Ammon's horn (tissue), 1 donor: ENCODE results near the gene SLC26A11.
"Not testable (repeated sequence)": the region's sequence is repeated elsewhere in the genome, so short reads cannot be mapped to it uniquely, and the experiment has no call there.

Source experiments
- DNase-seq: peaks from one replicate; pipeline ENCODE4 v3.0.0-alpha.2; 2016; ENCODE audit warnings: low spot score

SLC26A11 gene

DNA sequence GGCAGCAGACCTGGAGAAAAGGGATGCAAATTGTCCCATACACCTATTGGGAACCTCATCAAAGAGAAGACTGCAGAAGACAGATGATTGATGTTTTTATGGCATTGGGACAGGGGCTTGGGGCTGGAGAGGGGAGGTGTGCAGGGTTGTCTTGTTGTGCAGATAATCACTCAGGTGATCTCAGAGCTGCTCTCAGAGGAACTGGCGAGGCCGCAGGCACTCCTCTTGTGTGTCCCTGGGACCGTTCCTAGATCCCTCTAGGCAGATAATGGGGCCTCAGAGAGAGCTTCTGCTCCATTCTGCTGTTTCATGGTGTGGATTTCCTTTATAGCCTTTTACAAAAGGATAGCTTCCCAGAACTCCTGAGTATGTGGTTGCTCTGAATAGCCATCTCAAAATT, 42.1 kb downstream of the SLC26A11 start:
- DNase-seq: no peak

GRCh38 chr17:80262775-80263244, 42.6 kb downstream of the SLC26A11 start:
- no peak for DNase-seq

GRCh38 chr17:80263253-80264204, 43.3 kb downstream of the SLC26A11 start:
- DNase-seq: peak; percentile 64

- no peak for DNase-seq
Observed at GRCh38 chr17:80264205-80265075, 44.2 kb downstream of the SLC26A11 start.

DNA sequence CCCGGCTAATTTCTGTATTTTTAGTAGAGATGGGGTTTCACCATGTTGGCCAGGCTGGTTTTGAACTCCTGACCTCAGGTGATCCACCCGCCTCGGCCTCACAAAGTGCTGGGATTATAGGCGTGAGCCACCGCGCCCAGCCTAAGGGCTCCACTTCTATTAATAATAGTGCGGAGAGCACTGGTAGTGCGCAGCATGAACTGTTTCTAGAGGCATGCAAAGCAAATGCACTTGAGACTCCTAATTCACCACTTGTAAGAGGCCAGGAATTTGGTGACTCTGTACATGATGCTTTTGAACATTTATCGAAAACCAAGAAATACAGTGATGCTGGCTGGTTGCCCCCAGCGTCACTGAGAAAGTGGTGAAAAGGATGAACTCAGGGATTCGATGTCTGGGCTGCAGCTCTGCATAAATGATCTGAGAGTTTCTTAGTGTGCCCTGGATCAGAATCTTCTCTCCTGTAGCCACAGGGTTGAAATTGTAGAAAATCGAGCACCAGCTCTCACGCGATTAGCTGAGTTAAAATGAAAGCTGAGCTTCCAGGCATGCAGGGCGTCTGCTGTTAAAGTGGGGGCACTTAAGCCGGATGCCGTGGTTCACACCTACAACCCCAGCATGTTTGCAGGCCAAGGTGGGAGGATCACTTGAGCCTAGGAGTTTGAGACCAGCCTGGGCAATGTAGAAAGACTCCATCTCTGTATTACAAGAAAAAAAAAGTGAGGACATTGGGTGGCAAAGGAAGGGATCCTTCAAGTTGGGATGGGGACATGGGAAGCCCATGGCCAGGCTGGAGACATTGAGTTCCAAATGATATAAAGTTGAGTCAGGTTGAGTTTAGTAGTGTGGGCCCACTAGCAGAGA, 45.2 kb downstream of the SLC26A11 start:
- DNase-seq: no peak

DNA sequence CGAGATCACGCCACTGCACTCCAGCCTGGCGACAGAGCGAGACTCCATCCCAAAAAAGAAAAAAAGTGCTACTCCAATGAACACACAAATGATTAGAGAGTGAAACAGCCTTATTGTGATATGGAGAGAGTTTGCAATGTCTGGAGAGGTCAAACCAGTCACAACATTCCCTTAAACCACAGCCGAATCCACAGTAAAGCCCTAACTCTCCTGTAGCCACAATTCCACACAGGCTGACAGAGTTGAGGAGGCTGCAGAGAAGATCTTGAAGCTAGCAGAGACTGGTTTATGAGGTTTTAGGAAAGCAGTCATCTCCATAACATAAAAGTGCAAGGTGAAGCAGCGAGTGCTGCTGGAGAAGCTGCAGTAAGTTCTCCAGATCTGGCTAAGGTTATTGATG, 47.2 kb downstream of the SLC26A11 start:
- no peak for DNase-seq

DNA sequence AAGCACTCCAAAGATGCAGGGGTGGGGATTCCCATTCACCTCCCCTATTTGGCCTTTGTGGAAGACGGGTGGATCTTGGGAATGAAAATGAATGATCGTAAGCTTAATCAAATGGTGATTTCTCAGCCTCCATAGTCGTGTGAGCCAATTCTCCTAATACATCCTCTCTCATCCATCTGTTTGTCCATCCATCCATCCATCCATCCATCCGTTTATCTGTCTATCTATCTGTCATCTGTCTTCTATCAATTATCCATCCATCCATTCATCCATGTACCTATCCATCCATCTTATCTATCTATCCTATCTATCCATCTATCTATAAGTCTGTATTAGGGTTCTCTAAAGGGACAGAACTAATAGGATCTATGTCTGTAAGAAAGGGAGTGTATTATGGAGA, 48.2 kb downstream of the SLC26A11 start:
- DNase-seq: no peak

DNA sequence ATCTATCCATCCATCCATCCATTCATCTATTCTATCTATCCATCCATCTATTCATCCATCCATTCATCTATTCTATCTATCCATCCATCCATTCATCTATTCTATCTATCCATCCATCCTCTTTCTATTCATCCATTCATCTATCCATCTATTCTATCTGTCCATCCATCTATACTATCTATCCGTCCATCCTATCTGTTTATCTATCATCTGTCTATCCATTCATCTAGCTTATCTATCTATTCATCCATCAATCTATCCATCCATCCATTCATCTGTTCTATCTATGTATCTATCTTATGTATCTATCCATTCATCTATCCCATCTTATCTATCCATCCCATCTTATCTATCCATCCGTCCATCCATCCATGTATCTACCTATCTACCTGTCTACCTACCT, 49.2 kb downstream of the SLC26A11 start:
- no peak for DNase-seq

- DNase-seq: peak; percentile 66
Observed at GRCh38 chr17:80270104-80270503, 49.9 kb downstream of the SLC26A11 start.

DNA sequence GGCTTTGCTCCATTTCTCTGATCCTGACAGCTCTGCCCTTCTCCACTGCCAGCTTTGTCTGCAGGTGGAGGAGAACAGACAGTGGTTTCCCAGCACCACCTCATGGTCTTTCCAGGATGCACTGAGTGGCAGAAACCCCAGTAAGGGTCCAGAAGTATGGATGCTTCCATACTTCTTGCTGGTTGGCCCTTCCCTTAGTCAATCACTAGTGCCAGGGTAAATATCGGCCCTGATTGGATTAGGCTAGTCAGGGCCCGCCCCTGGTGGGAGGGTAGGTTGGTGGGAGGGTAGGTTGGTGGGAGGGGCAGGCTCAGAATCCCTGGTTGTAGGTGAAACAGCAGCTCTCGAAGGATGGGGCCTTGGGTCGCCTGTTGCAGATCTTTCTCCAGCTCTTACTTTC, 50.6 kb downstream of the SLC26A11 start:
- DNase-seq: no peak

- no peak for DNase-seq
Observed at GRCh38 chr17:80272366-80272765, 52.1 kb downstream of the SLC26A11 start.

DNA sequence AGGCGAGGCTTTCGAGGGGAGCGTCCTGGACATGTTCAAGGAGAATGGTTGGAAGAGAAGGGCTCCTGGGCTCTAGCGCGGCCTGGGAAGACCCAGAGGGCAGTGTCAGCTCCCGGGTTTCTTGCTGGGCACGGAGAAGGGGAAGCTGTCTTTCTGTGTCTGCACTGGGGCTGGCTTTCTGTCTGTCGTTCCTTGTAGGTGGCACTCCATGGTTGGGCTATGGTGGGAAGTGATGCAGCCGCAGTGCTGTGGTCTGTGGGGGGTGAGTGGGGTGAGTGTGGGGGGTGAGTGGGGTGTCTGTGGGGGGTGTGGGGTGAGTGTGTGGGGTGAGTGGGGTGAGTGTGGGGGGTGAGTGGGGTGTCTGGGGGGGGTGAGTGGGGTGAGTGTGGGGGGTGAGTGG, 54.1 kb downstream of the SLC26A11 start:
- DNase-seq: no peak

DNA sequence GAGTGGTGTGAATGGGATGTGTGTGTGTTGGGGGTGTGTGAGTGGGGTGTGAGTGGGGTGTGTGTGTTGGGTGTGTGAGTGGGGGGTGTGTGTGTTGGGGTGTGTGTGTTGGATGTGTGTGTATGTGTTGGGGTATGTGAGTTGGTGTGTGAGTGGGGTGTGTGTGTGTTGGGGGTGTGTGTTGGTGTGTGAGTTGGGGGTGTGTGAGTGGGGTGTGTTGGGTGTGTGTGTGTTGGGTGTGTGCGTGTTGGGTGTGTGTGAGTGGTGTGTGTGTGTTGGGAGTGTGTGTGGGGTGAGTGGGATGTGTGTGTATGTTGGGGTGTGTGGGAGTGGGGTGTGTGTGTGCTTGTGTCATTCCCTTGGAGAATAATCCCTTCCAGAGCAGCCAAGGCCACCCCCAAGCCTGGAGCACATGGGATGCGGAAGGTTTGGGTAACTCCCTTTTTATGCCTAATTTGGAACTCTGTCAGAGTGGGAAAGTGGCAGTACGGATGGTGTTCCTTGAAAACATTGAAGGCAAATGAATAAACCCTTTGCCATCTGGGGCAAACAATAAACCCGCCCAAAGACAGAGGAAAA, 54.7 kb downstream of the SLC26A11 start:
- DNase-seq: no peak

- DNase-seq: not testable (repeated sequence)
Observed at GRCh38 chr17:80275857-80276256, 55.6 kb downstream of the SLC26A11 start.

DNA sequence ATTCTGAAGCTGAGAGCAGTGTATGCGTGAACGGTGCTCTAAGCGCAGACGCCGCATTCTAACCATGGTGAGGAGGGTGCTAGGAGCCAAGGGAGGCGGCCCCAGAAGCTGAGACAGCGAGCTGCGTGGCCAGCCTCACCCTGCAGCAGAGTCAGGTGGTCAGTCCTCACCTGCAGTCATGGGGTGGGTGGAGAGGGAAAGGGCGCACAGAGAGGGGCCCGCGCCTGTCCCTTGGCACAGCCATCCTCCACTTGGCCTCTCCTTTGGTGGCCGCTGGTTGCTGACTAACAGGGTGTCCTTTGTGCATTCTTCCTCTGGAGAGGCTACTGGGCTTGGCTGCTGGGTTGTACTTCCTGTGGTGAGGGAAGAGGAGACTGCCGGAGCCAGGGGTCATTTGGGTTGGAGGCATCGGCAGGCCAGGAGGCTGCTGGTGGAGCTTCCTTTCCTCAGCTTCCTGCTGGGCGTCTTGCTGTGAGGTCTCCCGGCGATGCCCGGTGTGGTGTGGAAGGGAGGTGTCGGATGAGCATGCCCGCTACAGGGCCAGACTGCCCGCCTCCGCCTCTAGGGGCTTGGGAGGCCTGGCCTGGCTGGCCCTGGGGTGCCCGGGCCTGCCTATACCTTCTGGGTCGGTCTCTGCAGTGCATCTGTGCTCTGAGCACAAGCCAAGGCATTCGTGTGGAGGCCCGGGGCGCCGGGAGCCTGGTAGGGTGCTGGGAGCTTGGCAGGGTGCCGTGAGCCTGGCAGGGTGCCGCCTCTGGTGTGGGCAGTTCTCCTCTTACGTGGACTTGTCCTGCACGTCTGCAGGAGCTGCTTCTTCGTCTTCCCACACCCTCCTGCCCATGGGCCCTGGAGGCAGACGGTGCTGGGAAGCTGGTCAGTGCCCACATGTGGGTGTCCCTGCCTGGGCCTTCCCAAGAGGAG, 57.8 kb downstream of the SLC26A11 start:
- no peak for DNase-seq

- peak; percentile 55 for DNase-seq
Observed at GRCh38 chr17:80279895-80280294, 59.7 kb downstream of the SLC26A11 start.

DNA sequence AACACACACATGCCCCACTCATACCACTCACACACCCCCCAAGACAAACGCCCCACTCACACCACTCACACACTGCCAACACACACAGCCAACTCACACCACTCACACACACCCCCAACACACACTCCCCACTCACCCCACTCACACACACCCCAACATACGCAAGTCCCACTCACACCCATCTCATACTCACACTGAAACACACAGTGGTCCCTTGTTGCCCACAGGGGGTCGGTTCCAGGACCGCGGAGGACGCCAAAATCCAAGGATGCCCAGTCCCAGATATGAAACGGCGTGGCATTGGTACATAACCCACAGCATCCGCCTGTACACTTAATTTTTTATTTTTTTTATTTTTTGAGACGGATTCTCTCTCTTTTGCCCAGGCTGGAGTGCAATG, 61.3 kb downstream of the SLC26A11 start:
- no peak for DNase-seq

DNA sequence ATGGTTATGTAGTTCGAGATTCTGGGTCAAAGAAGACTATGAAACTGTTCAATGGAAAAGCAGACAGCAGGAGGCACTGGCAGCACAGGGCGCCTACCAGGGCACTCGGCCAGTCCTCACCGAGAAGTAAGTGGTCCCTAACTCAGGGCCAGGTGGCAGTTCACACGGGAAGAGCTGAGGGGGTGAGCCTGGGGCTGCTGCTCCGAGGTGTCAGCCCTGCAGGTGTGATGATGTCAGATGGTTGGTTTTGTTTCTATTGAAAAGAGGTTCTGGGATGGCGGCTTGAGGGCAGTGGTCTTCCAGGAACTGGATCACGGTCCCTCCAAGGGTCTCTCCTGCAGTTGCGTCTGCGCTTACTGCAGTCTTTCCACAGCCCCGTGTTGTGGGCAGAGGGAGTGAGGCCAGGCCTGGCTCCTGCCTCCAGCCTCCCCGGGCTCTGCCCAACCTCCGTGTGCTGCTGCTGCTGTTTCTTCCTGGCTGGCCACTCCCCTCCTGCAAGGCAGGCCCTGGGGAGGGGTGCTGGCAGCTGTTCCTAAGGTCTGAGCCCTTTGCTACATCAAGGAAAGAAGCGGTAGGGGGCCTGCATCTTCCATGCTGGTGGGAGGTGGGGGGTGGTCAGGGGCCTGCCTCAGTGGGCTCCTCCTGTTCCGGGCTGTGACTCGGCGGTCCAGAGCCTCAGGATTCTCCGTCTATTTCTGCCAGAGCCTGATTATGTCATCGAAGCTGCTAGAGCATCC, 63.1 kb downstream of the SLC26A11 start:
- no peak for DNase-seq

- no peak for DNase-seq
Observed at GRCh38 chr17:80284631-80285030, 64.4 kb downstream of the SLC26A11 start.
